HFF-Myc (cell line): Measurements from ENCODE around the gene DNAAF5.

Source experiments
- DNase-seq: peaks from one replicate; pipeline ENCODE4 v3.0.0-alpha.2; 2011; ENCODE audit warnings: low read depth; ENCODE audit errors: extremely low read depth
- H3K4me3 ChIP-seq: replicated peaks from 2 replicates; pipeline ENCODE4 v1.5.1; 2011; ENCODE audit warnings: low read depth, mild to moderate bottlenecking, control low read depth, low read length
- TF ChIP-seq, protein P1 (sequence below): IDR thresholded peaks from 2 replicates; pipeline ENCODE4 v1.5.1; 2012; ENCODE audit warnings: mild to moderate bottlenecking, low read depth, low read length, control low read depth; ENCODE audit errors: missing control alignments

DNAAF5 gene

DNA sequence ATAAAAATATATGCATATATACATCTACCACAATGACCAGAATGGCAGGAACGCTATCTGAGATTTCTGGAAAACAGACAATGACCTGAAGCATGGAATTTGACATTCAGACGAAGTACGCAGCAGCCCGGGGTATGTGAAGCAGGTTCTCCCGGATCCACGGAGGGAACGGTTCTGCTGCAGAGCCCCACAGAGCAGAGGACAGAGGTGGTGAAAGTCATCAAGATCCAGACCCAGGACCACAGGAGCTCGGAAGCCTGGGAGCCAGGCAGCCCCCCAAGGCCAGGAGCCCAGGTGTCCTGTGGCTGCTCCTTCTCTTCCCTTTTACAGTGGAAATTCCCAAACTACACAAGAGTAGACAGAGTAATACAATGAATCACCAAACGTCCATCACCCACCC lies 42.1 kb upstream of the DNAAF5 start:
- TF ChIP-seq, protein P1, sequence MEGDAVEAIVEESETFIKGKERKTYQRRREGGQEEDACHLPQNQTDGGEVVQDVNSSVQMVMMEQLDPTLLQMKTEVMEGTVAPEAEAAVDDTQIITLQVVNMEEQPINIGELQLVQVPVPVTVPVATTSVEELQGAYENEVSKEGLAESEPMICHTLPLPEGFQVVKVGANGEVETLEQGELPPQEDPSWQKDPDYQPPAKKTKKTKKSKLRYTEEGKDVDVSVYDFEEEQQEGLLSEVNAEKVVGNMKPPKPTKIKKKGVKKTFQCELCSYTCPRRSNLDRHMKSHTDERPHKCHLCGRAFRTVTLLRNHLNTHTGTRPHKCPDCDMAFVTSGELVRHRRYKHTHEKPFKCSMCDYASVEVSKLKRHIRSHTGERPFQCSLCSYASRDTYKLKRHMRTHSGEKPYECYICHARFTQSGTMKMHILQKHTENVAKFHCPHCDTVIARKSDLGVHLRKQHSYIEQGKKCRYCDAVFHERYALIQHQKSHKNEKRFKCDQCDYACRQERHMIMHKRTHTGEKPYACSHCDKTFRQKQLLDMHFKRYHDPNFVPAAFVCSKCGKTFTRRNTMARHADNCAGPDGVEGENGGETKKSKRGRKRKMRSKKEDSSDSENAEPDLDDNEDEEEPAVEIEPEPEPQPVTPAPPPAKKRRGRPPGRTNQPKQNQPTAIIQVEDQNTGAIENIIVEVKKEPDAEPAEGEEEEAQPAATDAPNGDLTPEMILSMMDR = no peak
- H3K4me3 ChIP-seq = no peak overlapping the region

DNA sequence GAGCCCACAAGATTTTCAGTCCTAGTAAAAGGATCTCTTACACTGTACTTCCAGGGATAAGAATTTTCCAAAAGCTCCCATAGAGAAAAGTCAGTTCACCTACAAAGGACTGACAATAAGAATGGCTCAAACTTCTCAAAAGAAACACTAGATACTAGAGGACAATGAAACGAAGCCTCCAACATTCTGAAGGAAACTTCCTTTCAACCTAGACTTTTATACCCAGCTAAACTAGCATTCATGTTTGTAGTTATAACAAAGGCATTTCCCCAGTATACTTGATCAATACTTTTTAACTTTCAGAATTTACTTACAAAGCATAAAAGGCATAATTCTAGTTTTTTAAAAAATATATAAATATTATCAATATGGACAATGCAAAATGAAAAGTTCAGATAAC lies 41.0 kb upstream of the DNAAF5 start:
- H3K4me3 ChIP-seq = no peak overlapping the region
- TF ChIP-seq, protein P1 = no peak
- no peak for DNase-seq

More for the DNA sequence above, 42.1 kb upstream of the DNAAF5 start:
- DNase-seq = no peak

- TF ChIP-seq, protein P1 = no peak
- DNase-seq = no peak
- H3K4me3 ChIP-seq = no peak overlapping the region
These were observed 35.8 kb upstream of the DNAAF5 start for GRCh38 chr7:690478-691360.

- H3K4me3 ChIP-seq = no peak overlapping the region
- TF ChIP-seq, protein P1 = no peak
- DNase-seq = no peak
These were observed 35.0 kb upstream of the DNAAF5 start for GRCh38 chr7:691361-692045.

- no peak for DNase-seq
- no peak overlapping the region for H3K4me3 ChIP-seq
- TF ChIP-seq, protein P1 = no peak
These were observed 33.2 kb upstream of the DNAAF5 start for GRCh38 chr7:693280-693679.

GRCh38 chr7:696426-696811 lies 30.1 kb upstream of the DNAAF5 start:
- H3K4me3 ChIP-seq = no peak overlapping the region
- no peak for DNase-seq
- TF ChIP-seq, protein P1 = no peak
